ENCODE data around the gene ZNF318.
"Not testable (repeated sequence)": the region's sequence is repeated elsewhere in the genome, so short reads cannot be mapped to it uniquely, and the experiment has no call there.

ZNF318 gene

GRCh38 chr6:43386492-43386891, 17.0 kb upstream of the ZNF318 start:
- FAIRE-seq: no peak

GRCh38 chr6:43383021-43383667, 13.7 kb upstream of the ZNF318 start:
- FAIRE-seq: no peak

- FAIRE-seq: not testable (repeated sequence)
Observed at GRCh38 chr6:43380858-43381257, 11.4 kb upstream of the ZNF318 start.

GRCh38 chr6:43378631-43379030, 9.2 kb upstream of the ZNF318 start:
- FAIRE-seq: no peak

- FAIRE-seq: no peak
Observed at GRCh38 chr6:43377710-43378229, 8.3 kb upstream of the ZNF318 start.

GRCh38 chr6:43376551-43376981, 7.1 kb upstream of the ZNF318 start:
- FAIRE-seq: no peak

- no peak for FAIRE-seq
Observed at GRCh38 chr6:43375693-43376092, 6.2 kb upstream of the ZNF318 start.

- FAIRE-seq: no peak
Observed at GRCh38 chr6:43373252-43373875, 3.9 kb upstream of the ZNF318 start.

GRCh38 chr6:43370003-43370580, 645 bp upstream of the ZNF318 start:
- FAIRE-seq: not testable (repeated sequence)

- no peak for FAIRE-seq
Observed at GRCh38 chr6:43368259-43369160, 937 bp downstream of the ZNF318 start.

- FAIRE-seq: no peak
Observed at GRCh38 chr6:43367245-43367984, 2.0 kb downstream of the ZNF318 start.

- FAIRE-seq: no peak
Observed at GRCh38 chr6:43361269-43361668, 8.2 kb downstream of the ZNF318 start.

- FAIRE-seq: no peak
Observed at GRCh38 chr6:43359831-43360230, 9.6 kb downstream of the ZNF318 start.

GRCh38 chr6:43359381-43359780, 10.1 kb downstream of the ZNF318 start:
- FAIRE-seq: no peak

GRCh38 chr6:43355862-43356590, 13.4 kb downstream of the ZNF318 start:
- FAIRE-seq: no peak

- FAIRE-seq: not testable (repeated sequence)
Observed at GRCh38 chr6:43351951-43352350, 17.5 kb downstream of the ZNF318 start.

- no peak for FAIRE-seq
Observed at GRCh38 chr6:43347444-43347843, 22.0 kb downstream of the ZNF318 start.

- no peak for FAIRE-seq
Observed at GRCh38 chr6:43347021-43347420, 22.4 kb downstream of the ZNF318 start.

GRCh38 chr6:43346243-43346642, 23.2 kb downstream of the ZNF318 start:
- not testable (repeated sequence) for FAIRE-seq

GRCh38 chr6:43339168-43339567, 30.3 kb downstream of the ZNF318 start:
- FAIRE-seq: no peak

GRCh38 chr6:43338243-43338642, 31.2 kb downstream of the ZNF318 start:
- FAIRE-seq: no peak

Measured in colon (tissue), 2 donors.